GM12878 (cell line): ENCODE data around the gene COL19A1. TPM values are rescaled to one million over a fixed set of nuclear protein-coding genes. Genes with fewer than 3 reads are reported as not detected.

Source experiments
- ATAC-seq: fragments of 200-7000 bp; cut with Tn5 transposase; 3 replicates; pipeline ENCODE4 v1.9.1; 2020; ENCODE audit warnings: mild to moderate bottlenecking, moderate library complexity
- BruUV-seq: library from RNA; stranded (reverse); fragments of 400-500 nt; replicated peaks from 2 replicates; lab custom pipeline; 2021; lab: Mats Ljungman, UMichigan
- CTCF ChIA-PET: fragments of 300-600 bp; sonication (Branson Sonifier 250); formaldehyde crosslinking; extraction: SDS; loops from one replicate; lab custom pipeline; 2021; ENCODE audit warnings: inconsistent platforms; lab: Yijun Ruan, JAX
- POLR2A ChIA-PET: fragments of 350-600 bp; formaldehyde crosslinking; extraction: SDS; loops from one replicate; lab custom pipeline; 2021; ENCODE audit warnings: inconsistent platforms; lab: Charles Lee
- RAD21 ChIA-PET: fragments of 300-600 bp; sonication (Branson Sonifier 250); formaldehyde crosslinking; loops from one replicate; lab custom pipeline; 2023; ENCODE audit warnings: antibody characterized with exemption; ENCODE audit not compliant: unreplicated experiment; lab: Charles Lee
- SMC1A ChIA-PET: fragments of 300-600 bp; sonication (Branson Sonifier 250); formaldehyde crosslinking; loops from one replicate; lab custom pipeline; 2023; ENCODE audit not compliant: unreplicated experiment, uncharacterized antibody; lab: Charles Lee
- DNase-seq: peaks from one replicate; pipeline ENCODE4 v3.0.0-alpha.2; 2011; ENCODE audit warnings: low read depth, low spot score
- FAIRE-seq: peaks from 3 replicates; lab custom pipeline; 2011; peaks lifted over from hg19 to GRCh38; lab: Jason Lieb, UNC
- H2AFZ ChIP-seq: 2 replicates; pipeline ENCODE4 v1.6.0; 2011; ENCODE audit warnings: low read depth, low read length, control low read depth; ENCODE audit not compliant: control insufficient read depth
- H3K27ac ChIP-seq: 2 replicates; pipeline ENCODE4 v1.5.1; 2011; ENCODE audit warnings: control low read depth; ENCODE audit not compliant: control insufficient read depth, insufficient read depth
- H3K27me3 ChIP-seq, 2 experiments: replicated peaks in 1 of 2; 2 replicates each; pipeline versions ENCODE4 v1.6.0 to v1.6.1; 2011; ENCODE audit warnings: low read length in 1 of 2; ENCODE audit not compliant: control insufficient read depth in 2 of 2, insufficient read depth in 2 of 2
- H3K36me3 ChIP-seq, 2 experiments: 2 replicates each; pipeline ENCODE4 v1.5.1; 2011; ENCODE audit warnings: low read length in 1 of 2; ENCODE audit not compliant: control insufficient read depth in 2 of 2, insufficient read depth in 2 of 2
- H3K4me1 ChIP-seq: 2 replicates; pipeline ENCODE4 v1.6.1; 2011; ENCODE audit warnings: mild to moderate bottlenecking, low read length, moderate library complexity, mixed read lengths; ENCODE audit not compliant: control insufficient read depth, insufficient read depth
- H3K4me2 ChIP-seq: 2 replicates; pipeline ENCODE4 v1.6.0; 2011; ENCODE audit warnings: control low read depth; ENCODE audit not compliant: control insufficient read depth, insufficient read depth
- H3K4me3 ChIP-seq: fragments of 200-600 bp; sonication (generic); 2 replicates; pipeline ENCODE4 v1.5.1; 2016
- H3K79me2 ChIP-seq: 2 replicates; pipeline ENCODE4 v1.6.0; 2011; ENCODE audit warnings: low read length; ENCODE audit not compliant: control insufficient read depth, insufficient read depth
- H3K9ac ChIP-seq: 2 replicates; pipeline ENCODE4 v1.8.0; 2011; ENCODE audit warnings: low read length, control low read depth, mixed read lengths; ENCODE audit not compliant: control insufficient read depth, insufficient read depth
- H3K9me3 ChIP-seq: replicated peaks from 3 replicates; pipeline ENCODE4 v1.5.1; 2011; ENCODE audit warnings: mild to moderate bottlenecking, low read length; ENCODE audit not compliant: control insufficient read depth, insufficient read depth
- H4K20me1 ChIP-seq: 2 replicates; pipeline ENCODE4 v1.6.0; 2011; ENCODE audit not compliant: control insufficient read depth, insufficient read depth
- CEBPB ChIP-seq, 2 experiments: fragments of 150-350 bp in 1 of 2; IDR thresholded peaks; 2 replicates each; pipeline ENCODE4 v1.6.1; 2012 to 2014; ENCODE audit warnings: low read depth in 2 of 2, low read length in 2 of 2, borderline replicate concordance in 1 of 2, inconsistent platforms in 1 of 2
- CHD1 ChIP-seq: IDR thresholded peaks from 2 replicates; pipeline ENCODE4 v1.6.1; 2012; ENCODE audit warnings: low read depth, low read length, improper control_type of control experiment
- EP300 ChIP-seq, 2 experiments: fragments of 150-350 bp in 1 of 2; IDR thresholded peaks; 2 replicates each; pipeline ENCODE4 v1.6.1; 2011 to 2012; ENCODE audit warnings: low read depth in 2 of 2, low read length in 2 of 2, borderline replicate concordance in 1 of 2, improper control_type of control experiment in 1 of 2, inconsistent platforms in 1 of 2; ENCODE audit not compliant: control insufficient read depth in 1 of 2
- HDAC2 ChIP-seq: fragments of 200-600 bp; sonication (generic); IDR thresholded peaks from 2 replicates; pipeline ENCODE4 v1.6.1; 2017
- LARP7 ChIP-seq: fragments of 450-650 bp; IDR thresholded peaks from 2 replicates; pipeline ENCODE4 v1.6.1; 2017; ENCODE audit warnings: mild to moderate bottlenecking
- NFIC ChIP-seq: IDR thresholded peaks from 2 replicates; pipeline ENCODE4 v1.6.1; 2012; ENCODE audit warnings: low read depth, mild to moderate bottlenecking, inconsistent platforms, low read length, moderate library complexity
- RELA ChIP-seq: fragments of 450-650 bp; IDR thresholded peaks from 2 replicates; pipeline ENCODE4 v1.8.0; 2014; ENCODE audit warnings: borderline replicate concordance; ENCODE audit not compliant: partially characterized antibody
- SIX5 ChIP-seq: IDR thresholded peaks from 2 replicates; pipeline ENCODE4 v1.6.1; 2011; ENCODE audit warnings: mild to moderate bottlenecking, low read depth, low read length, moderate library complexity; ENCODE audit not compliant: severe bottlenecking
- SMAD1 ChIP-seq: fragments of 450-650 bp; IDR thresholded peaks from 2 replicates; pipeline ENCODE4 v1.6.1; 2018; ENCODE audit warnings: mild to moderate bottlenecking, low read depth; ENCODE audit not compliant: partially characterized antibody
- TCF3 ChIP-seq: IDR thresholded peaks from 2 replicates; pipeline ENCODE4 v1.6.1; 2012; ENCODE audit warnings: low read depth, mild to moderate bottlenecking, low read length, borderline replicate concordance; ENCODE audit not compliant: insufficient read depth
- WRNIP1 ChIP-seq: IDR thresholded peaks from 2 replicates; pipeline ENCODE4 v1.6.1; 2011; ENCODE audit warnings: low read depth, low read length, improper control_type of control experiment, borderline replicate concordance
- YY1 ChIP-seq: IDR thresholded peaks from 2 replicates; pipeline ENCODE4 v1.6.1; 2011; ENCODE audit warnings: low read depth, mild to moderate bottlenecking, low read length
- WGBS: methylation state at CpG from one replicate; pipeline ENCODE4 v1.1.6; 2016; ENCODE audit warnings: low lambda C conversion rate; ENCODE audit not compliant: insufficient replicate concordance, insufficient coverage; ENCODE audit errors: missing lambda C conversion rate; 5-methylcytosine and 5-hydroxymethylcytosine counted together
- in situ Hi-C: fragments of 300-500 bp; cut with MboI; formaldehyde crosslinking; loops from 9 replicates; pipeline ENCODE4 v1.14.3; 2018; ENCODE audit warnings: mixed read lengths
- intact Hi-C: fragments of 100-400 bp; cut with micrococcal nuclease; formaldehyde crosslinking; loops from one replicate; pipeline ENCODE4 v1.14.2; 2022; ENCODE audit not compliant: unreplicated experiment
- polyA plus RNA-seq, 11 experiments: library from polyadenylated mRNA; depleted of rRNA in 4 of 11; unstranded in 6 of 11; stranded (reverse) in 5 of 11; fragments of >200 nt; fragmentation: Nextera tagmentation in 4 of 11; fragmentation: Illumina TruSeq in 1 of 11; extraction: Ambion mirVana in 4 of 11; extraction: Trizol in 1 of 11; gene quantifications; 1 replicate in 1 of 11; 2 replicates in 10 of 11; pipeline versions ENCODE4 v1.2.1 to v1.2.3, GENCODE V29; 2011 to 2016; ENCODE audit warnings: inconsistent platforms in 2 of 11, missing spikeins in 2 of 11, low read depth in 1 of 11
- total RNA-seq, 4 experiments: library from RNA; depleted of rRNA in 3 of 4; stranded (reverse); fragments of >200 nt in 3 of 4; fragmentation: Illumina TruSeq in 1 of 4; extraction: Trizol in 1 of 4; gene quantifications; 2 replicates each; pipeline versions ENCODE4 v1.2.1 to v1.2.3, GENCODE V29; 2013 to 2021
- TF ChIP-seq, protein P1 (sequence below): fragments of 450-650 bp; IDR thresholded peaks from 2 replicates; pipeline ENCODE4 v1.6.1; 2017; ENCODE audit warnings: low read depth, mild to moderate bottlenecking, moderate library complexity
- TF ChIP-seq, protein P2 (sequence below): fragments of 450-650 bp; formaldehyde crosslinking; IDR thresholded peaks from 2 replicates; pipeline ENCODE4 v1.4.0; 2022; ENCODE audit warnings: mild to moderate bottlenecking, moderate library complexity
- TF ChIP-seq, protein P3 (sequence below): IDR thresholded peaks from 2 replicates; pipeline ENCODE4 v1.6.1; 2012; ENCODE audit warnings: low read length, inconsistent platforms

The COL19A1 gene
- total and polyA plus RNA-seq, 10 of the 15 experiments (the other 5 are each of a cell fraction or from before 2014, with no cell fraction given) = 1.1 to 13.5 (median 4.1) TPM

DNA sequence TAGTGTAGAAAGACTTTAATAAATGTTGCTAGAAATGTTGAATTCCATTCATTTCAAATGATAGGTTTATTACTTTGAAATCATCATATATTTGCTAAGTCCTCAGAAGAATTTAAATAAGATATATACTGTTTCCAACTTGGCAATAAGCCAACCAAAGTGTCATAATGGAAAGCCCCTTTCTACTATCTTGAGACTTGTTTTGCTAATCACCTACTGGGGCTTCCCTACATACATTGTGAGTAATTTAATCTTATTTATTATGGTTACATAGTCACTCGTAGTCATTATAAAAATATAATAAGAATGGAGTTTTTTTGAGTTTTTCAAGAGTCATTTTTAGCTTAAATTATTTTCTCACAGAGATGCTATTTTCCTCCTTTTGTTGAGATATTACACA is 20.7 kb downstream of the COL19A1 start:
- peaks cover 0 to 4% of the 10 kb centered on the region in 2 experiments; a peak in 2 of 4 replicates for H3K36me3 ChIP-seq
- no peak overlapping the region for H3K4me3 ChIP-seq
- H3K27me3 ChIP-seq = no peaks in the 10 kb centered on the region
- RAD21 ChIA-PET = interaction anchor here (0.9 to 2.1 kb wide), 3 partner anchors 8 to 20 kb away, joined by 3 to 7 read pairs (median 4); no protein-coding TSS in a partner anchor
- intact Hi-C loops (no loop called here), in situ Hi-C loops (no loop called here)
- CTCF ChIA-PET = interaction anchor here (1.3 to 2.3 kb wide), 3 partner anchors 11 to 90 kb away, joined by 3 to 7 read pairs (median 3); partner anchors contain the start of gene COL19A1
- H3K9ac ChIP-seq = no peak overlapping the region
- H2AFZ ChIP-seq = no peak overlapping the region
- SMC1A ChIA-PET = interaction anchor here (1.0 to 2.4 kb wide), 8 partner anchors 8 to 103 kb away, joined by 3 to 9 read pairs (median 4); no protein-coding TSS in a partner anchor
- ATAC-seq (peak; percentile 85), DNase-seq (no peak), FAIRE-seq (no peak)
- WGBS = 13% methylated on average over 1 of the region's 1 CpG
- peak overlapping the region; percentile 75; the same call in 1 of the 2 replicates for H3K27ac ChIP-seq
- H4K20me1 ChIP-seq = no peaks in the 10 kb centered on the region
- H3K4me2 ChIP-seq = no peak overlapping the region
- no TSS peak for BruUV-seq
- H3K9me3 ChIP-seq = peaks cover 13% of the 10 kb centered on the region
- peaks cover 12% of the 10 kb centered on the region for H3K79me2 ChIP-seq
- POLR2A ChIA-PET = interaction anchor here (0.6 kb wide), 1 partner anchor 35 kb away, joined by 6 read pairs; no protein-coding TSS in a partner anchor
- H3K4me1 ChIP-seq = peaks cover 10% of the 10 kb centered on the region
- 0 out of 4 replicates have a peak, but pooled peaks have one; percentile 8 to 13 for TF ChIP-seq EP300 (IDR thresholded peaks at IDR 0.05; ENCODE audit: borderline replicate concordance in 1 of 2, control insufficient read depth in 1 of 2, low read depth in 2 of 2, low read length in 2 of 2)
- no peak for TF ChIP-seq SIX5
- TF ChIP-seq, protein P1, sequence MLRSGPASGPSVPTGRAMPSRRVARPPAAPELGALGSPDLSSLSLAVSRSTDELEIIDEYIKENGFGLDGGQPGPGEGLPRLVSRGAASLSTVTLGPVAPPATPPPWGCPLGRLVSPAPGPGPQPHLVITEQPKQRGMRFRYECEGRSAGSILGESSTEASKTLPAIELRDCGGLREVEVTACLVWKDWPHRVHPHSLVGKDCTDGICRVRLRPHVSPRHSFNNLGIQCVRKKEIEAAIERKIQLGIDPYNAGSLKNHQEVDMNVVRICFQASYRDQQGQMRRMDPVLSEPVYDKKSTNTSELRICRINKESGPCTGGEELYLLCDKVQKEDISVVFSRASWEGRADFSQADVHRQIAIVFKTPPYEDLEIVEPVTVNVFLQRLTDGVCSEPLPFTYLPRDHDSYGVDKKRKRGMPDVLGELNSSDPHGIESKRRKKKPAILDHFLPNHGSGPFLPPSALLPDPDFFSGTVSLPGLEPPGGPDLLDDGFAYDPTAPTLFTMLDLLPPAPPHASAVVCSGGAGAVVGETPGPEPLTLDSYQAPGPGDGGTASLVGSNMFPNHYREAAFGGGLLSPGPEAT = peak; percentile 81; the same call in 1 of the 2 replicates
- TF ChIP-seq HDAC2 = no peak
- TF ChIP-seq CHD1 = no peak
- TF ChIP-seq YY1 = no peak
- TF ChIP-seq, protein P2, sequence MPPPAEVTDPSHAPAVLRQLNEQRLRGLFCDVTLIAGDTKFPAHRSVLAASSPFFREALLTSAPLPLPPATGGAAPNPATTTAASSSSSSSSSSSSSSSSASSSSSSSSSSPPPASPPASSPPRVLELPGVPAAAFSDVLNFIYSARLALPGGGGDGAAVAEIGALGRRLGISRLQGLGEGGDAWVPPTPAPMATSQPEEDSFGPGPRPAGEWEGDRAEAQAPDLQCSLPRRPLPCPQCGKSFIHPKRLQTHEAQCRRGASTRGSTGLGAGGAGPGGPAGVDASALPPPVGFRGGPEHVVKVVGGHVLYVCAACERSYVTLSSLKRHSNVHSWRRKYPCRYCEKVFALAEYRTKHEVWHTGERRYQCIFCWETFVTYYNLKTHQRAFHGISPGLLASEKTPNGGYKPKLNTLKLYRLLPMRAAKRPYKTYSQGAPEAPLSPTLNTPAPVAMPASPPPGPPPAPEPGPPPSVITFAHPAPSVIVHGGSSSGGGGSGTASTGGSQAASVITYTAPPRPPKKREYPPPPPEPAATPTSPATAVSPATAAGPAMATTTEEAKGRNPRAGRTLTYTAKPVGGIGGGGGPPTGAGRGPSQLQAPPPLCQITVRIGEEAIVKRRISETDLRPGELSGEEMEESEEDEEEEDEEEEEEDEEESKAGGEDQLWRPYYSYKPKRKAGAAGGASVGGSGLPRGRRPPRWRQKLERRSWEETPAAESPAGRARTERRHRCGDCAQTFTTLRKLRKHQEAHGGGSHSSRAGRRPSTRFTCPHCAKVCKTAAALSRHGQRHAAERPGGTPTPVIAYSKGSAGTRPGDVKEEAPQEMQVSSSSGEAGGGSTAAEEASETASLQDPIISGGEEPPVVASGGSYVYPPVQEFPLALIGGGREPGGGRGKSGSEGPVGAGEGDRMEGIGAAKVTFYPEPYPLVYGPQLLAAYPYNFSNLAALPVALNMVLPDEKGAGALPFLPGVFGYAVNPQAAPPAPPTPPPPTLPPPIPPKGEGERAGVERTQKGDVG (CRISPR knock-in tag) = no peak
- TF ChIP-seq, protein P3, sequence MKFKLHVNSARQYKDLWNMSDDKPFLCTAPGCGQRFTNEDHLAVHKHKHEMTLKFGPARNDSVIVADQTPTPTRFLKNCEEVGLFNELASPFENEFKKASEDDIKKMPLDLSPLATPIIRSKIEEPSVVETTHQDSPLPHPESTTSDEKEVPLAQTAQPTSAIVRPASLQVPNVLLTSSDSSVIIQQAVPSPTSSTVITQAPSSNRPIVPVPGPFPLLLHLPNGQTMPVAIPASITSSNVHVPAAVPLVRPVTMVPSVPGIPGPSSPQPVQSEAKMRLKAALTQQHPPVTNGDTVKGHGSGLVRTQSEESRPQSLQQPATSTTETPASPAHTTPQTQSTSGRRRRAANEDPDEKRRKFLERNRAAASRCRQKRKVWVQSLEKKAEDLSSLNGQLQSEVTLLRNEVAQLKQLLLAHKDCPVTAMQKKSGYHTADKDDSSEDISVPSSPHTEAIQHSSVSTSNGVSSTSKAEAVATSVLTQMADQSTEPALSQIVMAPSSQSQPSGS = 0 out of 2 replicates have a peak, but pooled peaks have one; percentile 26
- peak; percentile 42 for TF ChIP-seq RELA
- peak; percentile 38; the same call in 1 of the 2 replicates for TF ChIP-seq NFIC
- TF ChIP-seq WRNIP1 = no peak
- TF ChIP-seq LARP7 = no peak
- no peak for TF ChIP-seq TCF3
- TF ChIP-seq SMAD1 = peak; percentile 87
- no peak for TF ChIP-seq CEBPB (IDR thresholded peaks at IDR 0.05; ENCODE audit: borderline replicate concordance in 1 of 2, low read depth in 2 of 2, low read length in 2 of 2)
